Liver (tissue), 9 donors: Measurements from ENCODE around the gene FAM13A. TPM values are rescaled to one million over a fixed set of nuclear protein-coding genes. Genes with fewer than 3 reads are reported as not detected.

Source experiments
- DNase-seq: peaks from one replicate; pipeline ENCODE4 v3.0.0-alpha.2; 2017; ENCODE audit warnings: low spot score
- H3K27ac ChIP-seq, 2 donors: one replicate each; pipeline ENCODE4 v1.7.0; 2013; ENCODE audit warnings: inconsistent platforms in 2 of 2, low read length in 2 of 2, control low read depth in 1 of 2, low read depth in 1 of 2, mild to moderate bottlenecking in 1 of 2
- H3K27me3 ChIP-seq, 4 donors: one replicate each; pipeline versions ENCODE4 v1.6.1 to v1.7.0; 2013; ENCODE audit warnings: low read length in 3 of 4, inconsistent platforms in 1 of 4, mild to moderate bottlenecking in 1 of 4, moderate library complexity in 1 of 4; ENCODE audit not compliant: control insufficient read depth in 4 of 4, insufficient read depth in 4 of 4
- H3K36me3 ChIP-seq, 4 donors: one replicate each; pipeline versions ENCODE4 v1.6.1 to v1.7.0; 2013; ENCODE audit warnings: low read length in 3 of 4, mild to moderate bottlenecking in 3 of 4, low read depth in 1 of 4, moderate library complexity in 1 of 4; ENCODE audit not compliant: control insufficient read depth in 4 of 4, insufficient read depth in 3 of 4
- H3K4me1 ChIP-seq, 4 donors: one replicate each; pipeline versions ENCODE4 v1.6.1 to v1.7.0; 2013; ENCODE audit warnings: low read length in 3 of 4, mild to moderate bottlenecking in 3 of 4, moderate library complexity in 1 of 4; ENCODE audit not compliant: control insufficient read depth in 4 of 4, insufficient read depth in 4 of 4
- H3K4me3 ChIP-seq, 3 donors: one replicate each; pipeline versions ENCODE4 v1.6.1 to v1.7.0; 2013; ENCODE audit warnings: low read length in 3 of 3, control low read depth in 1 of 3, low read depth in 1 of 3, mild to moderate bottlenecking in 1 of 3
- H3K9ac ChIP-seq, 2 donors: one replicate each; pipeline ENCODE4 v1.7.0; 2013; ENCODE audit warnings: low read length in 2 of 2, mild to moderate bottlenecking in 2 of 2, moderate library complexity in 2 of 2, control low read depth in 1 of 2, low read depth in 1 of 2
- H3K9me3 ChIP-seq, 4 donors: one replicate each; pipeline versions ENCODE4 v1.6.1 to v1.7.0; 2013; ENCODE audit warnings: low read length in 3 of 4; ENCODE audit not compliant: control insufficient read depth in 4 of 4
- CTCF ChIP-seq: fragments of 150-350 bp; IDR thresholded peaks from 2 replicates; pipeline ENCODE4 v1.5.1; 2017; ENCODE audit warnings: improper control_type of control experiment, low read depth, low read length; ENCODE audit not compliant: missing input control
- EGR1 ChIP-seq, 2 donors: IDR thresholded peaks; 2 replicates each; pipeline ENCODE4 v1.6.1; 2016 to 2018; ENCODE audit warnings: antibody characterized with exemption in 2 of 2, low read depth in 2 of 2
- FOXA1 ChIP-seq: IDR thresholded peaks from 2 replicates; pipeline ENCODE4 v1.6.1; 2016; ENCODE audit warnings: antibody characterized with exemption
- FOXA2 ChIP-seq: IDR thresholded peaks from 2 replicates; pipeline ENCODE4 v1.6.1; 2016; ENCODE audit warnings: antibody characterized with exemption
- GABPA ChIP-seq, 2 donors: IDR thresholded peaks in 1 of 2; conservative IDR thresholded peaks in 1 of 2; 2 replicates each; pipeline ENCODE4 v1.6.1; 2016; ENCODE audit warnings: antibody characterized with exemption in 2 of 2, mild to moderate bottlenecking in 1 of 2, moderate library complexity in 1 of 2
- HNF4A ChIP-seq, 2 donors: conservative IDR thresholded peaks; 2 replicates each; pipeline ENCODE4 v1.6.1; 2016; ENCODE audit warnings: antibody characterized with exemption in 2 of 2, mild to moderate bottlenecking in 2 of 2
- JUND ChIP-seq, 2 donors: IDR thresholded peaks; 2 replicates each; pipeline ENCODE4 v1.6.1; 2016; ENCODE audit warnings: antibody characterized with exemption in 2 of 2
- MAX ChIP-seq: IDR thresholded peaks from 2 replicates; pipeline ENCODE4 v1.6.1; 2016; ENCODE audit warnings: antibody characterized with exemption
- NR2F2 ChIP-seq: IDR thresholded peaks from 2 replicates; pipeline ENCODE4 v1.6.1; 2016; ENCODE audit warnings: antibody characterized with exemption
- REST ChIP-seq: IDR thresholded peaks from 2 replicates; pipeline ENCODE4 v1.6.1; 2016; ENCODE audit warnings: antibody characterized with exemption, mild to moderate bottlenecking
- RXRA ChIP-seq, 2 donors: IDR thresholded peaks; 2 replicates each; pipeline ENCODE4 v1.6.1; 2017 to 2018; ENCODE audit warnings: antibody characterized with exemption in 2 of 2, mild to moderate bottlenecking in 1 of 2
- TAF1 ChIP-seq: conservative IDR thresholded peaks from 2 replicates; pipeline ENCODE4 v1.6.1; 2016; ENCODE audit warnings: antibody characterized with exemption, mild to moderate bottlenecking
- YY1 ChIP-seq: IDR thresholded peaks from 2 replicates; pipeline ENCODE4 v1.6.1; 2016; ENCODE audit warnings: antibody characterized with exemption, mild to moderate bottlenecking
- WGBS: extraction: QIAGEN DNeasy Blood & Tissue Kit; methylation state at CpG from one replicate; pipeline ENCODE4 v1.1.7; 2013; 5-methylcytosine and 5-hydroxymethylcytosine counted together
- polyA plus RNA-seq, 2 donors: library from polyadenylated mRNA; stranded (reverse) in 1 of 2; unstranded in 1 of 2; fragments of 200-250 nt in 1 of 2; fragments of >200 nt in 1 of 2; fragmentation: Nextera tagmentation in 1 of 2; extraction: Ambion mirVana in 1 of 2; gene quantifications; one replicate each; pipeline versions ENCODE4 v1.2.1 to v1.2.3, GENCODE V29; 2013 to 2015
- total RNA-seq, 2 donors: library from RNA; depleted of rRNA; stranded (reverse); fragments of >200 nt; gene quantifications; one replicate each; pipeline ENCODE4 v1.2.3, GENCODE V29; 2014
- donor health status: healthy.
- donor health status: healthy.
- donor health status: healthy.
- donor health status: healthy.
- donor health status: healthy.

FAM13A gene
- total and polyA plus RNA-seq, 4 donors: 14.9 to 52.9 (median 27.6) TPM

- H3K27ac ChIP-seq: no peak overlapping the region
- no peak for DNase-seq
- no peak overlapping the region for H3K9ac ChIP-seq
- 91% methylated on average over 1 of the region's 1 CpG for WGBS
- no peaks in the 10 kb centered on the region for H3K27me3 ChIP-seq
- TF ChIP-seq TAF1 (no peak), HNF4A (conservative IDR thresholded peaks at IDR 0.05) (no peak)
- H3K9me3 ChIP-seq: no peaks in the 10 kb centered on the region
- H3K36me3 ChIP-seq: no peaks in the 10 kb centered on the region
- H3K4me1 ChIP-seq: peaks cover 0 to 3% (median 1%) of the 10 kb centered on the region in 4 donors
- H3K4me3 ChIP-seq: no peak overlapping the region
Measured at GRCh38 chr4:88989990-88990389, 67.0 kb downstream of the FAM13A start.

GRCh38 chr4:88985088-88985773, 71.8 kb downstream of the FAM13A start:
- Histone ChIP-seq H3K4me3 (no peak overlapping the region), H3K9me3 (no peaks in the 10 kb centered on the region), H3K36me3 (no peaks in the 10 kb centered on the region), H3K4me1 (peaks cover 0 to 3% (median 1%) of the 10 kb centered on the region in 4 donors), H3K27me3 (no peaks in the 10 kb centered on the region), H3K9ac (no peak overlapping the region), H3K27ac (no peak overlapping the region)
- TF ChIP-seq NR2F2 (no peak), HNF4A (conservative IDR thresholded peaks at IDR 0.05) (peak in 1 of 2 donors; percentile 34), REST (no peak), YY1 (peak; percentile 49), GABPA (IDR thresholded peaks at IDR 0.05 in 1 of 2, conservative IDR thresholded peaks at IDR 0.05 in 1 of 2) (no peak), CTCF (no peak), JUND (IDR thresholded peaks at IDR 0.05) (peak in 1 of 2 donors; percentile 76), FOXA1 (no peak), MAX (no peak), EGR1 (IDR thresholded peaks at IDR 0.05; ENCODE audit: low read depth in 2 of 2) (no peak), TAF1 (no peak), FOXA2 (no peak), RXRA (IDR thresholded peaks at IDR 0.05) (peak in 1 of 2 donors; percentile 20)
- DNase-seq: no peak
- WGBS: 61% methylated on average over 5 of the region's 5 CpGs
